NOMO-1 treated with dmso at 0.1 percent for 144 hours (cell line): ENCODE measurements around the gene CEP131.

ENCODE experiments used
- DNase-seq: peaks from one replicate; lab custom pipeline; 2025; ENCODE audit not compliant: unreplicated experiment; lab: John Stamatoyannopoulos, UW

Gene CEP131

GRCh38 chr17:81170727-81171494 lies 51.9 kb downstream of the CEP131 start:
- DNase-seq = no peak

GRCh38 chr17:81169870-81170309 lies 52.9 kb downstream of the CEP131 start:
- DNase-seq = no peak

GRCh38 chr17:81167638-81168037 lies 55.1 kb downstream of the CEP131 start:
- no peak for DNase-seq

- no peak for DNase-seq
Measured at GRCh38 chr17:81167194-81167524, 55.6 kb downstream of the CEP131 start.

- DNase-seq = no peak
Measured at GRCh38 chr17:81166033-81166492, 56.7 kb downstream of the CEP131 start, which contains the start of gene AATK. TSS of gene AATK (minus strand) at chr17:81166221. CDS start at chr17:81165992, 229 bp downstream.

GRCh38 chr17:81165246-81166032 lies 57.3 kb downstream of the CEP131 start, which contains the start of gene PVALEF:
TSS of gene PVALEF (plus strand) at chr17:81165507. CDS start at chr17:81181227, 15,720 bp downstream.
- DNase-seq = no peak

GRCh38 chr17:81164371-81165245 lies 58.2 kb downstream of the CEP131 start:
- DNase-seq = no peak

- DNase-seq = no peak
Measured at GRCh38 chr17:81163703-81164370, 58.9 kb downstream of the CEP131 start.

GRCh38 chr17:81163051-81163695 lies 59.6 kb downstream of the CEP131 start:
- DNase-seq = no peak

- DNase-seq = no peak
Measured at GRCh38 chr17:81162491-81162890, 60.3 kb downstream of the CEP131 start.

- DNase-seq = no peak
Measured at GRCh38 chr17:81161972-81162371, 60.8 kb downstream of the CEP131 start.

GRCh38 chr17:81161536-81161935 lies 61.2 kb downstream of the CEP131 start:
- DNase-seq = no peak

GRCh38 chr17:81160747-81161453 lies 61.9 kb downstream of the CEP131 start:
- DNase-seq = no peak

GRCh38 chr17:81160306-81160705 lies 62.5 kb downstream of the CEP131 start:
- DNase-seq = no peak

GRCh38 chr17:81159611-81160265 lies 63.0 kb downstream of the CEP131 start:
- no peak for DNase-seq

- DNase-seq = no peak
Measured at GRCh38 chr17:81158688-81159590, 63.8 kb downstream of the CEP131 start.

- DNase-seq = no peak
Measured at GRCh38 chr17:81157848-81158687, 64.7 kb downstream of the CEP131 start.
